GM19455 (cell line): ENCODE measurements around the gene TNNI3K.

Source experiments
- ATAC-seq: cut with Tn5 transposase; IDR thresholded peaks from one replicate; pipeline ENCODE4 v1.9.1; 2021; ENCODE audit not compliant: unreplicated experiment

TNNI3K gene

GRCh38 chr1:74392186-74392585 lies 157.0 kb downstream of the TNNI3K start:
- no peak for ATAC-seq

GRCh38 chr1:74392840-74393239 lies 157.7 kb downstream of the TNNI3K start:
- no peak for ATAC-seq

GRCh38 chr1:74395571-74395970 lies 160.4 kb downstream of the TNNI3K start:
- no peak for ATAC-seq

GRCh38 chr1:74396462-74396861 lies 161.3 kb downstream of the TNNI3K start:
- no peak for ATAC-seq

- no peak for ATAC-seq
Observed at GRCh38 chr1:74396933-74397332, 161.7 kb downstream of the TNNI3K start.

- no peak for ATAC-seq
Observed at GRCh38 chr1:74399249-74399648, 164.1 kb downstream of the TNNI3K start.

GRCh38 chr1:74402873-74403272 lies 167.7 kb downstream of the TNNI3K start:
- ATAC-seq = no peak

- ATAC-seq = no peak
Observed at GRCh38 chr1:74403606-74404005, 168.4 kb downstream of the TNNI3K start.

- no peak for ATAC-seq
Observed at GRCh38 chr1:74406759-74407158, 171.6 kb downstream of the TNNI3K start.

- ATAC-seq = no peak
Observed at GRCh38 chr1:74407902-74408301, 172.7 kb downstream of the TNNI3K start.

- ATAC-seq = no peak
Observed at GRCh38 chr1:74412244-74412643, 177.1 kb downstream of the TNNI3K start.

GRCh38 chr1:74415935-74416334 lies 180.7 kb downstream of the TNNI3K start:
- no peak for ATAC-seq

GRCh38 chr1:74419611-74420010 lies 184.4 kb downstream of the TNNI3K start:
- ATAC-seq = no peak

- no peak for ATAC-seq
Observed at GRCh38 chr1:74420467-74420866, 185.3 kb downstream of the TNNI3K start.

- ATAC-seq = no peak
Observed at GRCh38 chr1:74422421-74423292, 187.5 kb downstream of the TNNI3K start.

- ATAC-seq = no peak
Observed at GRCh38 chr1:74423471-74423870, 188.3 kb downstream of the TNNI3K start.

GRCh38 chr1:74425676-74426075 lies 190.5 kb downstream of the TNNI3K start:
- ATAC-seq = no peak

- no peak for ATAC-seq
Observed at GRCh38 chr1:74426208-74426937, 191.2 kb downstream of the TNNI3K start.

- no peak for ATAC-seq
Observed at GRCh38 chr1:74427681-74428080, 192.5 kb downstream of the TNNI3K start.

- no peak for ATAC-seq
Observed at GRCh38 chr1:74429580-74429979, 194.4 kb downstream of the TNNI3K start.

- ATAC-seq = no peak
Observed at GRCh38 chr1:74430342-74430934, 195.3 kb downstream of the TNNI3K start.

- no peak for ATAC-seq
Observed at GRCh38 chr1:74431531-74431930, 196.3 kb downstream of the TNNI3K start.
